ENCODE data around the gene COMMD1.
"Not testable (repeated sequence)": the region's sequence is repeated elsewhere in the genome, so short reads cannot be mapped to it uniquely, and the experiment has no call there.

The COMMD1 gene

DNA sequence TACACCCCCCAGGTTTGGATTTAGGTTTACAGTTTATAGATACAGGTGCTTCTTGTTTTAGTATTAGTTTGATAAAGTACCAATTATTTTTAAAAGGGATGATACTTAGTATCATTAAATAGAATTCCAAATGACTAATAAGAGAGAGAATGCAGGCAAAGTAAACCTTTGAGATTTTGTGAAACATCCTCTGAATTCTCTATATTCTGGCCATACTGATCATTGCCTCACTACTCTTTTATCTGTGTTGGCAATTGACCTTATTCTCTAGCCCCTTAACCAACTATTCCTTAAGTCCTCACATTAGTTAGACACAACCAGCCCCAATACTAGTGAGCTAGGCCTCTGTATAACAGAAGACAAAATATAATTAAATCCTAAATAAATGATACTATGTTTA lies 125.4 kb downstream of the COMMD1 start:
- DNase-seq (ENCODE audit: low read depth): no peak

DNA sequence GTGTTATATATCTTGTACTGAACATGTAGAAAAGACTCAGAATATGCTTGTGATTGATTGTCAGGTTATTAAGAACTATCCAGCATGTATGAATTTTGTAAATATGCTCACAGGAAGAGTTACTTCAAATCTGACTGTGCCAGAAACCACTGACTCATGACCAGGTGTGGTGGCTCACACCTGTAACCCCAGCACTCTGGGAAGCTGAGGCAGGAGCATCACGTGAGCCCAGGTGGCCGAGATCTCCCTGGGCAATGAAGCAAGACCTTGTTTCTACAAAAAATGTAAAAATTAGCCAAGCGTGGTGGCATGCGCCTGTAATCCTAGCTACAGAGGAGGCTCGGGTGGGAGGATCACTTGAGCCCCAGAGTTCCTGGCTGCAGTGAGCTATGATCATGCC lies 126.6 kb downstream of the COMMD1 start:
- DNase-seq (ENCODE audit: low read depth): no peak

DNA sequence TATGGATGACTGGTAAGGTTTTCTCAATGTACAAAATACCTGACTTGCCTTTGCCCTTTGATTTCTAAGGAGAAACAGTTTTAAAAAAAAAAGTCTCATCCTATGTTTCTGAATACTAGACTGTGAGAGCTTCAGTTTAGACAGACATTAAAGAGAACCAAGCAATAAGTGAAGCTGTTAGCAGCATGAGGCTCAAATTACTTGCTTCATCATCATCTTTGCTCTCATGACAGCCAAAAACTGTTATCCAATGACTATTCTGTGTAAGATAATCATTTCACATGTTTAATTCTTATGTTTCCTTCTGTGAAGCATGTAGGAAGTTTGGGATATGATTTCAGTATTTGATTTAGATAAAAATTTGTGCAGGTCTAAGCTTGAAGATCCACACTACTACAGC lies 129.2 kb downstream of the COMMD1 start:
- DNase-seq (ENCODE audit: low read depth): no peak

DNA sequence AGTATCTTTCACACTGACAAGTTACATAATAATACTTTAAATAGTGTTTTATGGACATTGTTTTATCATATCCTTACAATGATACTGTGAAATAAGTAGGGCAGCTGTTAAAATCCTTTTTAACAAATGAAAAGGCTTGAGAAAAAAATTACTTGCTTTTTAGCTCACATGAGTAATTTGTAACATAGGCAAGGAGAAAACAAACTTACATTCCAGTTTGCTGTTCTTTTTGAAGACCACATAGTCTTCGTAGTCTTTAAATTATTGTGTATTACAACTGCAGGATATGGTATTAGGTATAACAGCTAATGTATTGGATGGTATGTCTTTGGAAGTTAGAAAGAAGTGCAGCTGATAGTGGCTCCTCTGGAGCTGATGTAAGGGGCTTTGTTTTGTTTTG lies 130.8 kb downstream of the COMMD1 start:
- no peak for DNase-seq (ENCODE audit: low read depth)

DNA sequence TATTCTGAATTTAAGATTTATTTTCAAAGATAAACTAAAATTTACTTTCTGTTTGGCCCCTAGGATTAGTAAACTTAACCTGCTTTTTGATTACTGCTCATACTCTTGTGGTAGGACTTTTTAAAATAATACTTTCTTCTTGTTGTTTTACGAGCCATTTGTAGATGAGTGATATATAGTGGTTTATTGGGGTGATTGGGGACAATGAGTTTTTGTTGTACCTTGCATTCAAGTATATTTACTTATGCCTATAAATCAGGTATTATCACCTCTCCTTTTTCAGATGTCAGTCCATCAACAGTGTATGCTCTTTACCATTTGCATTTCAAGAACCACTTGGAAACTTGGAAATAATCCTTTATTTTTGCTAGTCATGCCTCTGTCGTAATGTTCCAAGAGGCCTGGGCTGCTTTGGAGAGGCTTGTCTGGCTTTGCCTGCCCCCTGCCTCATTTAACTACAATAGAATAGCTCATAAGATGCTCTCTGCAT lies 131.3 kb downstream of the COMMD1 start:
- DNase-seq (ENCODE audit: low read depth): no peak

DNA sequence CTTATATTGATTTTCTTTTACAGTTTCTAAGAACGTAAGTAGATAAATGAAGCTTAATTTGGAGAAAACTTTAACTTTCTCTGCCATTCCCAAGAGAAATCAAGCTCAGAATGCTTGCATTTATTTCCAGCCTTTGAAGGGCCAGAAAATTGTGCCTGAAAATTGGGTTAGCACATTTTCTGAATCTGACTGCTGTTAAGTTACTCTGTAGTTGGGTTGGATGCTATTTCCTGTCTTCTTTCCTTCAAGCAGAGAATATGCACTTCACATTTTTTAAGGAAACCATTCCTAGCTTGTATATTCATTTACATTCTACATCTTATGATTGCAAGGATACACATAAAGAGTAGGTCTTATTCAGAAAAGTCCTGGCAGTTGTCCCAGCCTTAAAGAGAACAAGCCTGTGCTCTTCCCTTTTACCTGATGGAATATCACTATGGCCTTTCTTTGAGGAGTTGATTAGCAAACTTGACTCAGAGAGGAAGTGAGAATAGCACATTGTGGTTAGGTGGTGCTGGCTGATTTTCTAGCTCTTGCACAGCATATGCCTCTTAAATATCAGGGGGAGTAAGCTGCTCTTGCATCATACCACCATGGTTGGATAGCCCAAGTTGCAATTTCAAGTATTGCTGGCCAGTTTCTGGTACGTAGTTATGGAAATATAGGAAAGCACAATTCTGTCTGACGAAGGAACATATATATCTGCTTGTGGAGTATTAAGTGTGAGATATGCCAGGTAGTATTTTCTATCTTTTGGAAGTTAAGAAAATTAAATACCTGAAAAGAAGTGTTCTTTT lies 133.7 kb downstream of the COMMD1 start:
- peak; percentile 2 for DNase-seq (ENCODE audit: low read depth)

DNA sequence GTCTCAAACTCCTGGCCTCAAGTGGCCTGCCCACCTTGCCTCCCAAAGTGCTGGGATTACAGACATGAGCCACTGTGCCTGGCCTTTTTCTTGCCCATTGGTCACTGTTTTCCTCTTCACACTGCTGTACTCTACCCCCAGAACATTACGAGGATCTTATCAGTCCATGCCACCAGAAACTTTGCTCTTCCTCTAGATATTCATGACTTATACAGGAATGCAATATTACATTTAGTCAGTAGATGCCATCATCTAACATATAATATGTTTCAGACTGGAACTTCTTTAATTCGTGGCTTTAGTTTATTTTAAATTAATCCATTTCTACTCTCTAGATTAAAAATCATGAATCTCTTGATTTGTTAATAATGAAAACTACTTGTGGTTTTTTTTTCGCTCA lies 135.5 kb downstream of the COMMD1 start:
- no peak for DNase-seq (ENCODE audit: low read depth)

DNA sequence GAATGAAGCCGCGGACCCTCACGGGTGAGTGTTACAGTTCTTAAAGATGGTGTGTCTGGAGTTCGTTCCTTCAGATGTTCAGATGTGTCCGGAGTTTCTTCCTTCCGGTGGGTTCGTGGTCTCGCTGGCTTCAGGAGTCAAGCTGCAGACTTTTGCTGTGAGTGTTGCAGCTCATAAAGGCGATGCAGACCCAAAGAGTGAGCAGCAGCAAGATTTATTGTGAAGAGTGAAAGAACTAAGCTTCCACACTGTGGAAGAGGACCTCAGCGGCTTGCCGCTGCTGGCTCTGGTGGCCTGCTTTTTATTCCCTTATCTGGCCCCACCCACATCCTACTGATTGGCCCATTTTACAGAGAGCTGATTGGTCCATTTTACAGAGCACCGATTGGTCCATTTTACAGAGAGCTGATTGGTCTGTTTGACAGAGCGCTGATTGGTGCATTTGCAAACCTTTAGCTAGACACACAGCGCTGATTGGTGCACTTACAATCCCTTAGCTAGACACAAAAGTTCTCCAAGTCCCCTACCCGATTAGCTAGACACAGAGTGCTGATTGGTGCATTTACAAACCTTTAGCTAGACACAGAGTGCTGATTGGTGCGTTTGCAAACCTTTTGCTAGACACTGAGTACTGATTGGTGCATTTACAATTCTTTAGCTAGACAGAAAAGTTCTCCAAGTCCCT lies 136.4 kb downstream of the COMMD1 start:
- not testable (repeated sequence) for DNase-seq (ENCODE audit: low read depth)

DNA sequence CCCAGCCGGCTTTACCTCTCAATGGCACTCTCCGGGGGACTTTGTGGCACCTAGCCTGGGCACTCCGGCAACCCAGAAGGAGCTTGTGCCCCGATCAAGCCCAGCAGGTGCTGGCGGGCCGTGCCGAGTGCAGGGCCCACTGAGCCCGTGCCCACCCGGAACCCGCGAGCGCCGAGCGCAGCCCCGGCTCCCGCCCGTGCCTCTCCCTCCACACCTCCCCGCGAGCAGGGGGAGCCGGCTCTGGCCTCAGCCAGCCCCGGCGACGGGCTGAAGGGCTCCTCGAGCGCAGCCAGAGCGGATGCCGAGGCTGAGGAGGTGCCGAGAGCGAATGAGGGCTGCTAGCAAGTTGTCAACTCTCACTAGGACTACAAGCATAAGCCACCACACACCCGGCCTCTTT lies 136.9 kb downstream of the COMMD1 start:
- no peak for DNase-seq (ENCODE audit: low read depth)

DNA sequence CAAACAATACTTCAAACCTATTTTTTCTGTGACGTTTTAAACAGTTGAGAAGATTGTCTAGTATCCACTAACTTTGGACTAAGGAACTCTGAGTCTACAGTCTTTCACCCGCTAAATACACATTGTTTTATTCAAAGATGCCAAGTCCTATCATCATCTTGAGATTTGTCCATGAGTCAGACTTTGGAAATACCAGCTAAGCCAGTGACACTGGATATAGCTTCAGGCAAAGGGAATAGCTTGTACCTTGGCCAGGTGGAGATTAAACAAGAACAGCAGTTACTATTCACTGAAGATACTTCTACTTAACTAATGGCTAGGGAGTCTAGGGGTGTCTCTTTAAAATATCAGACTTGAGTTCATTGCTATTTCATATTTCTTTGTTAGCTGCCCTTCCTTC lies 137.5 kb downstream of the COMMD1 start:
- no peak for DNase-seq (ENCODE audit: low read depth)

DNA sequence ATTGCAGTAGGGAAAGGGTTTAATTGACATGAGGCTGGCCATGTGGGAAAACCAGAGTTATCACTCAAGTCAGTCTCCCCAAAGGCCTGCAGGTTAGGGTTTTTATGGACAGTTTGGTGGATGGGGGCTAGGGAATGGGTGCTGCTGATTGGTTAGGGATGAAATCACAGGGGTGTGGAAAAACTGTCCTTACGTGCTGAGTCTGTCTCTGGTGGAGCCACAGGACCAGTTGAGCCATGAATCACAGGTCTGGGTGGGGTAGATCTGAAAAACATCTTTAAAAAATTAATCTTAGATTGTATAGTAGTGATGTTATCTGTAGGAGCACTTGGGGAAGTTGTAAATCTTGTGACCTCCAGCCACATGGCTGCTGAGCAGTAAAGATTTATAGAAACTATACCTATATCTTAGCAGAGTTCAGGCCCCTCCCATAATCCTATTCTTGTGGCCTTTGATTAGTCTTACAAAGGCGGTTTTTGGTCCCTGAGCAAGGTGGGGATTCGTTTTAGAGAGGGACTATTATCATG lies 139.6 kb downstream of the COMMD1 start:
- DNase-seq (ENCODE audit: low read depth): no peak

DNA sequence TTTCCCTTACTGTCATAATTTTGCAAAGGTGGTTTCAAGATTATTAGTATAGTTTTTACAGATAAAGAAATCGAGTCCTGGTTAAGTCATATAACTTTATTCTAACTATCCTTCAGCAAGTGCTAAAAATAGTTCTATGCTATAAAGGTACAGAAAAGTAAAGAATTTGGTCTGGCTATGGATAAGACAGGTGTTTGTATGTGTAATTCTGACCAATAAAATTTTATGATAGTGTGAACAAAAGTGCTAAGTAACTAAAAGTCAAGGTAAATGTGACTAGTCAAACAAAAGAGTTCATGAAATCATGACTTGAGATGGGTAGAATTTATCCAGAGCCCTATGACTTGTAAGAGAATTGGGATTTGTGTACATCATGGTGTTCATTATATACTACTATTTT lies 140.7 kb downstream of the COMMD1 start:
- no peak for DNase-seq (ENCODE audit: low read depth)

DNA sequence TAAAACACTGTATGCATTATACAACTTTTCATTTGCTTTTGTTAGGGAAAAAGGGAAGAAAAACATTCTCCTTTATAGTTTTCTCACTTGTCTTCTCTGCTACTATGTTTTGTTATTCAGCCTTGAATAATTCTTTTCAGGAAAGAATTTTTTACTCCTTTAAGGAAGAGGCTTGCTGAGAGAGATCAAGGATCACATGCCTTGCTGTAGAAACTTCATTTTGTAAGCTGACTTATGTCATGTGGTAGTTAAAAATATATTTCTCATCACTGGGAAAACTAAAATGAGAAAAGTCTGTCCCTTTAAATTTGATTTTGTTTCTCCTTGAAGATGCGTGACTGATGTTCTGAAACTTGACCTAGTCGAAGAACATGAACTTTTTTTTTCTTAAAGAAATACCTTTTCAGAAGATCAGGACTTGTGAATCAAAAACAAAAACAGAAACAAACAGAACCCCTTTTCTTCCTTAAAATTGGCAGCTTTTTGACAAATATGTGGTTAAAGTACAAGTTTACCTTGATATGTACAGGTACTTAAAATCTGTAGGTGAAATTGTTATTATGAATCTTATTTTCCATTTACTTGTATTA lies 145.1 kb downstream of the COMMD1 start:
- no peak for DNase-seq (ENCODE audit: low read depth)

DNA sequence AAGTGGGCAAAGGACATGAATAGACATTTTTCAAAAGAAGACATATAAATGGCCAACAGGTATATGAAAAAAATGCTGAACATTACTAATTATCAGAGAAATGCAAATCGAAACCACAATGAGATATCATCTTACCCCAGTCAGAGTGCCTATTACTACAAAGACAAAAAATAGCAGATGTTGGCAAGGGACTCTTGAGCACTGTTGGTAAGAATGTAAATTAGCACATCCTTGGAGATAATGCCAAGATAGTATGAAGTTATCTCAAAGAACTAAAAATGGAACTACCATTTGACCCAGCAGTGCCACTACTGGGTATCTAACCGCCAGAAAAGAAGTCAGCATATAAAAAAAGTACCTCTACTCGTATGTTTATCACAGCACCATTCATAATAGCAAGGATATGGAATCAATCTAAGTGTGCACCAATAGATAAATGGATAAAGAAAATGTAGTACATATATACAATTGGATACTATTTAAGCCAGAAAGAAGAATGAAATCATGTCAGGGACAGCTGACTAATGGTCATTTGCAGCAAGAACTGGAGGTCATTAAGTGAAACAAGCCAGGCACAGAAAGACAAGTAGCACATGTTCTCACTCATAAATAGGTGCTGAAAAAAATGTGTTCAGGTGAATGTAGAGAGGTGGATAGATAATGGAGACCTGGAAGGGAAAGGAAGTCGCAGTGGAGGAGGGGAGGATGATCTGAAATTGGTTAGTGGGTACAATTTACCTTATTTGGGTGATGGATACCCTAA lies 148.7 kb downstream of the COMMD1 start:
- DNase-seq (ENCODE audit: low read depth): no peak

DNA sequence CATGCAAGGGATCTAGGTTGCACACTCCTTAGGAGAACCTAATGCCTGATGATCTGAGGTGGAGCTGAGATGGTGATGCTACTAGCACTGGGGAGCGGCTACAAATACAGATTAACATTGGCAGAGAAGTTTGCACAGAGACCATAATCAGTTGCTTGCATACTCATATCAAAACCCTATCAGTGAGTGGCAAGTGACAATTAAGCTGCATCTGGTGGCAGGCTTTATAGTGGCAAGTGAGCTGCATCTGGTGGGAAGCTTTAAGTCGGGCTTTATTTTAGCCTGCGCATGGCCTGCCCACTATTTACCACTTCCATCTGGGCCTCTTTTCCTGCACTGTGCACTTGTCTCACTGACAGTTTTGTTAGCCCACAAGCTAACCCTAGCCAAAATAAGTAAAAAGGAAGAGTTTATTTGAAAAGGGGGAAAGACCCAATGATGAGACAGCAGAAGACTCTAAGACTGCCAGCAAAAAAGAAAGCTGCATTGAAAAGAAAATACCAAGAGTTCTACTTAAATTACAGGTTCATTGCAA lies 149.5 kb downstream of the COMMD1 start:
- no peak for DNase-seq (ENCODE audit: low read depth)

DNA sequence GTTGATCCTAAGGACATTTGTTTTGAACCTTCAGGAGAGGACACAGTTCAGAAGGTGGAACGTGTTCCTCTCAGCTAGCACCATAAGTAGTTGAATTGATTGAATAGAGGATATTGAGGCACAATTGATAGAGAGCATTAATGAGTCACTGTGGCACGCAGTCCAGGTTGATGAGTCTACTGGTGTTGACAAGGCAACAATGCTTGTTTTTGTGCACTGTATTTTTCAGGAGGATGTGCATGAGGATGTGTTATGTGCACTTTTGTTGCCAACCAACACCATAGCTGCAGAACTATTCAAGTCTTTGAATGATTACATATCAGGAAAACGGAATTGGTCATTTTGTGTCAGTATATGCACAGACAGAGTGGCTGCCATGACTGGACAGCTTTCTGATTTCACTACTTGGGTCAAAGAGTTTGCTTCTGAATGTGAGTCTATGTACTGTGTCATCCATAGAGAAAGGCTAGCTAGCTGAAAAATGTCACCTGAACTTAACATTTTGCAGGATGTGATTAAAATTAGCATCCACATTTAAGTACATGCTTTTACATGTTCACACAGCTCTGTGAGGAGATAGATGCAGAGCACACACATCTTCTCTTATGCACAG lies 150.4 kb downstream of the COMMD1 start:
- DNase-seq (ENCODE audit: low read depth): no peak

DNA sequence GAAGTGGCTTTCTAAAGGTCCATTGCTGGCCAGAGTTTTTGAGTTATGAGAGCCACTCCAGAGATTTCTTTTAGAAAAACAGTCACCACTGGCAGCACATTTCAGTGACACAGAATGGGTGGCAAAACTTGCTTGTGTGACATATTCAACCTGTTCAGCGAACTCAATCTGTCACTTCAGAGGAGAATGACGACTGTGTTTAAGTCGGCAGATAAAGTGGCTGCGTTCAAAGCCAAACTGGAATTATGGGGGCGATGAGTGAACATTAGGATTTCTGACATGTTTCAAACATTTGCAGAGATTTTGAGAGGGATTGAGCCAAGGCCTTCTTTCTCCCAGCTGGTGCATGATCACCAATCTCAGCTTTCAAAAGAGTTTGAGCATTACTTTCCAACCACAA lies 150.9 kb downstream of the COMMD1 start:
- DNase-seq (ENCODE audit: low read depth): no peak

DNA sequence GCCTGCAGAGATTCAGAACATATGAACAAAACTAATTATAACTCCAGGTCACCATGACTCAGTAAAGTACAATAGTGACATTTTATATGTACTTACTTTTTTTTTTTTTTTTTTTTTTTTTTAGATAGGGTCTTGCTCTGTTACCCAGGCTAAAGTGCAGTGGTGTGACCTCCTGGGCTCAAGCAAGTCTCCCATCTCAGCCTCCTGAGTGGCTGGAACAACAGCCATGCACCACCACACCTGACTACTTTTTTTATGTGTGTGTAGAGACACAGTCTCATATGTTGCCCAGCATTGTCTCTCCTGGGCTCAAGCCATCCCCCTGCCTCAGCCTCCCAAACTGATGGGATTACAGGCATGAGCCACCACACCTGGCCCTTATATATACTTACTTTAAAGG lies 159.8 kb downstream of the COMMD1 start:
- no peak for DNase-seq (ENCODE audit: low read depth)

DNA sequence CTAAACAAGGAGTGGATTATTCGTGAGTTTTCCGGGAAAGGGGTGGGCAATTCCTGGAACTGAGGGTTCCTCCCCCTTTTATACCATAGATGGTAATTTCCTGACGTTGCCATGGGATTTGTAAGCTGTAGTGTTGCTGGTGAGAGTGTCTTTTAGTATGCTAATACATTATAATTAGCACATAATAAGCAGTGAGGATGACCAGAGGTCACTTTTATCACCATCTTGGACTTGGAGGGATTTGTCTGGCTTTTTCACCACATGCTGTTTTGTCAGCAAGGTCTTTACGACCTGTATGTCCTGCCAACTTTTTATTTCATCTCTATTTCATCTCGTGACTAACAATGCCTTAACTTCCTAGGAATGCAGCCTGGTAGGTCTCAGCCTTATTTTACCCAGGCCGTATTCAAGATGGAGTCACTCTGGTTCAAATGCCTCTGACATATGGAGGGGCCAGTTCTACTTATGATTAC lies 165.7 kb downstream of the COMMD1 start:
- no peak for DNase-seq (ENCODE audit: low read depth)

DNA sequence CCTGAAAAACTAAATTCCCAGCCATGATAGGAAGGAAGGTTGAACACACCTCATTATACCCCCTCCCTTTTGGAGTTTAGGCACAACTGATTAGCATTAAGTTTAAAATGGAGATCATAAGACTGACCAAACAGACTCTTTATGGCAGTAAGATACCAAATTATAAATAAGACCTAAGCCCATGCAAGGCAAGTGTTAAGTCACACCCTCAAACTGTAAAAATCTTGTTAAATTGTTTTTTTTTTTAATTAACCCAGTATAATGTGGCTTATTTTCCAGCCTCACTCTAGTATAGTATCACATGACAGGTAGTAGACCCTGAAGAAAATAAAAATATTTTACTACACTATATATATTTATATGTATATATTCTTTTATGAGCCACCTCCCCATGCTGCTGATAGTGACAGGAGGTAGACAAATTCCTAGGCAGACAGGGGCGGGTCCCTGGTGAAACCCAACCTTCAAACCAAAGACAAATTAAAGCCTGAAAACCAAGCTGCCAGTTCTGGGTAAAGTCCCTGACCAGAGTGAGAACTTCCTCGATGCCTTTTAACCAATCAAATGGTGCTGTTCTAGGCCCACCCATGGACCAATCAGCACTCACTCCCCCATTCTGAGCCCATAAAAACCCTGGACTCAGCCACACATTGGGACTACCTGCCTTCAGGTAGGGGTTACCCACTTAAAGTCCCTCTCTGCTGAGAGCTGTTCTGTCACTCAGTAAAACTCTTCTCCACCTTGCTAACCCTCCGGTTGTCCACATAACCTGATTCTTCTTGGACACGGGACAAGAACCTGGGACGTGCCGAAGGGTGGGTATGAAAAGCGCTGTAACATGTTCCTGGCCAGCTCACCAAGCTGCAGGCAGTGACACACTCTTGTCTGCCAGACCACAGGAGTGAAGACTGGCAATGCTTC lies 166.5 kb downstream of the COMMD1 start:
- DNase-seq (ENCODE audit: low read depth): no peak

Measured in stimulated activated CD8-positive, alpha-beta memory T cell treated with anti-CD3 and anti-CD28 coated beads, Interleukin-4, amount 100 ng/mL, for 24 hours (primary cell).